ENCODE data around the gene GPR176.

Gene GPR176

GRCh38 chr15:39787479-39787878 is 132.6 kb downstream of the GPR176 start:
- DNase-seq (ENCODE audit: extremely low read depth, low read depth): no peak
- no peak for TF ChIP-seq CTCF (IDR thresholded peaks at IDR 0.05; ENCODE audit: low read depth, low read length)

GRCh38 chr15:39786447-39787056 is 133.5 kb downstream of the GPR176 start:
- peak; percentile 49 for TF ChIP-seq CTCF (IDR thresholded peaks at IDR 0.05; ENCODE audit: low read depth, low read length)
- no peak for DNase-seq (ENCODE audit: extremely low read depth, low read depth)

- no peak for TF ChIP-seq CTCF (IDR thresholded peaks at IDR 0.05; ENCODE audit: low read depth, low read length)
- no peak for DNase-seq (ENCODE audit: extremely low read depth, low read depth)
These were observed 134.2 kb downstream of the GPR176 start for GRCh38 chr15:39785841-39786240.

GRCh38 chr15:39785139-39785538 is 134.9 kb downstream of the GPR176 start:
- DNase-seq (ENCODE audit: extremely low read depth, low read depth): no peak
- no peak for TF ChIP-seq CTCF (IDR thresholded peaks at IDR 0.05; ENCODE audit: low read depth, low read length)

GRCh38 chr15:39784638-39785037 is 135.4 kb downstream of the GPR176 start:
- no peak for DNase-seq (ENCODE audit: extremely low read depth, low read depth)
- TF ChIP-seq CTCF (IDR thresholded peaks at IDR 0.05; ENCODE audit: low read depth, low read length): no peak

- DNase-seq (ENCODE audit: extremely low read depth, low read depth): no peak
- no peak for TF ChIP-seq CTCF (IDR thresholded peaks at IDR 0.05; ENCODE audit: low read depth, low read length)
These were observed 135.9 kb downstream of the GPR176 start for GRCh38 chr15:39784125-39784524.

GRCh38 chr15:39783244-39783820 is 136.7 kb downstream of the GPR176 start:
- no peak for TF ChIP-seq CTCF (IDR thresholded peaks at IDR 0.05; ENCODE audit: low read depth, low read length)
- no peak for DNase-seq (ENCODE audit: extremely low read depth, low read depth)
